ENCODE data around the gene SLC46A2. TPM values are rescaled to one million over a fixed set of nuclear protein-coding genes. Genes with fewer than 3 reads are reported as not detected.

The SLC46A2 gene
- total and polyA plus RNA-seq, 2 experiments from 2014 or later: 0.11 TPM; not detected in 1

GRCh38 chr9:112900901-112901300 is 10.2 kb upstream of the SLC46A2 start:
- no peak for ATAC-seq
- H3K4me1 ChIP-seq (ENCODE audit: insufficient read depth): no peaks in the 10 kb centered on the region
- no peaks in the 10 kb centered on the region for H3K36me3 ChIP-seq (ENCODE audit: insufficient read depth)
- no peak for TF ChIP-seq STAT1 (IDR thresholded peaks at IDR 0.05; ENCODE audit: unreplicated experiment)
- TF ChIP-seq NANOG (IDR thresholded peaks at IDR 0.05; ENCODE audit: borderline replicate concordance): no peak
- TF ChIP-seq ETS1 (IDR thresholded peaks at IDR 0.05): no peak
- no peak for TF ChIP-seq ZNF331 (CRISPR knock-in tag; IDR thresholded peaks at IDR 0.05; ENCODE audit: low read depth)
- TF ChIP-seq, protein P1, sequence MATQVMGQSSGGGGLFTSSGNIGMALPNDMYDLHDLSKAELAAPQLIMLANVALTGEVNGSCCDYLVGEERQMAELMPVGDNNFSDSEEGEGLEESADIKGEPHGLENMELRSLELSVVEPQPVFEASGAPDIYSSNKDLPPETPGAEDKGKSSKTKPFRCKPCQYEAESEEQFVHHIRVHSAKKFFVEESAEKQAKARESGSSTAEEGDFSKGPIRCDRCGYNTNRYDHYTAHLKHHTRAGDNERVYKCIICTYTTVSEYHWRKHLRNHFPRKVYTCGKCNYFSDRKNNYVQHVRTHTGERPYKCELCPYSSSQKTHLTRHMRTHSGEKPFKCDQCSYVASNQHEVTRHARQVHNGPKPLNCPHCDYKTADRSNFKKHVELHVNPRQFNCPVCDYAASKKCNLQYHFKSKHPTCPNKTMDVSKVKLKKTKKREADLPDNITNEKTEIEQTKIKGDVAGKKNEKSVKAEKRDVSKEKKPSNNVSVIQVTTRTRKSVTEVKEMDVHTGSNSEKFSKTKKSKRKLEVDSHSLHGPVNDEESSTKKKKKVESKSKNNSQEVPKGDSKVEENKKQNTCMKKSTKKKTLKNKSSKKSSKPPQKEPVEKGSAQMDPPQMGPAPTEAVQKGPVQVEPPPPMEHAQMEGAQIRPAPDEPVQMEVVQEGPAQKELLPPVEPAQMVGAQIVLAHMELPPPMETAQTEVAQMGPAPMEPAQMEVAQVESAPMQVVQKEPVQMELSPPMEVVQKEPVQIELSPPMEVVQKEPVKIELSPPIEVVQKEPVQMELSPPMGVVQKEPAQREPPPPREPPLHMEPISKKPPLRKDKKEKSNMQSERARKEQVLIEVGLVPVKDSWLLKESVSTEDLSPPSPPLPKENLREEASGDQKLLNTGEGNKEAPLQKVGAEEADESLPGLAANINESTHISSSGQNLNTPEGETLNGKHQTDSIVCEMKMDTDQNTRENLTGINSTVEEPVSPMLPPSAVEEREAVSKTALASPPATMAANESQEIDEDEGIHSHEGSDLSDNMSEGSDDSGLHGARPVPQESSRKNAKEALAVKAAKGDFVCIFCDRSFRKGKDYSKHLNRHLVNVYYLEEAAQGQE (IDR thresholded peaks at IDR 0.05; ENCODE audit: unreplicated experiment): no peak
- TF ChIP-seq EZH2phosphoT487 (IDR thresholded peaks at IDR 0.05; ENCODE audit: unreplicated experiment): no peak
- TF ChIP-seq, protein P2, sequence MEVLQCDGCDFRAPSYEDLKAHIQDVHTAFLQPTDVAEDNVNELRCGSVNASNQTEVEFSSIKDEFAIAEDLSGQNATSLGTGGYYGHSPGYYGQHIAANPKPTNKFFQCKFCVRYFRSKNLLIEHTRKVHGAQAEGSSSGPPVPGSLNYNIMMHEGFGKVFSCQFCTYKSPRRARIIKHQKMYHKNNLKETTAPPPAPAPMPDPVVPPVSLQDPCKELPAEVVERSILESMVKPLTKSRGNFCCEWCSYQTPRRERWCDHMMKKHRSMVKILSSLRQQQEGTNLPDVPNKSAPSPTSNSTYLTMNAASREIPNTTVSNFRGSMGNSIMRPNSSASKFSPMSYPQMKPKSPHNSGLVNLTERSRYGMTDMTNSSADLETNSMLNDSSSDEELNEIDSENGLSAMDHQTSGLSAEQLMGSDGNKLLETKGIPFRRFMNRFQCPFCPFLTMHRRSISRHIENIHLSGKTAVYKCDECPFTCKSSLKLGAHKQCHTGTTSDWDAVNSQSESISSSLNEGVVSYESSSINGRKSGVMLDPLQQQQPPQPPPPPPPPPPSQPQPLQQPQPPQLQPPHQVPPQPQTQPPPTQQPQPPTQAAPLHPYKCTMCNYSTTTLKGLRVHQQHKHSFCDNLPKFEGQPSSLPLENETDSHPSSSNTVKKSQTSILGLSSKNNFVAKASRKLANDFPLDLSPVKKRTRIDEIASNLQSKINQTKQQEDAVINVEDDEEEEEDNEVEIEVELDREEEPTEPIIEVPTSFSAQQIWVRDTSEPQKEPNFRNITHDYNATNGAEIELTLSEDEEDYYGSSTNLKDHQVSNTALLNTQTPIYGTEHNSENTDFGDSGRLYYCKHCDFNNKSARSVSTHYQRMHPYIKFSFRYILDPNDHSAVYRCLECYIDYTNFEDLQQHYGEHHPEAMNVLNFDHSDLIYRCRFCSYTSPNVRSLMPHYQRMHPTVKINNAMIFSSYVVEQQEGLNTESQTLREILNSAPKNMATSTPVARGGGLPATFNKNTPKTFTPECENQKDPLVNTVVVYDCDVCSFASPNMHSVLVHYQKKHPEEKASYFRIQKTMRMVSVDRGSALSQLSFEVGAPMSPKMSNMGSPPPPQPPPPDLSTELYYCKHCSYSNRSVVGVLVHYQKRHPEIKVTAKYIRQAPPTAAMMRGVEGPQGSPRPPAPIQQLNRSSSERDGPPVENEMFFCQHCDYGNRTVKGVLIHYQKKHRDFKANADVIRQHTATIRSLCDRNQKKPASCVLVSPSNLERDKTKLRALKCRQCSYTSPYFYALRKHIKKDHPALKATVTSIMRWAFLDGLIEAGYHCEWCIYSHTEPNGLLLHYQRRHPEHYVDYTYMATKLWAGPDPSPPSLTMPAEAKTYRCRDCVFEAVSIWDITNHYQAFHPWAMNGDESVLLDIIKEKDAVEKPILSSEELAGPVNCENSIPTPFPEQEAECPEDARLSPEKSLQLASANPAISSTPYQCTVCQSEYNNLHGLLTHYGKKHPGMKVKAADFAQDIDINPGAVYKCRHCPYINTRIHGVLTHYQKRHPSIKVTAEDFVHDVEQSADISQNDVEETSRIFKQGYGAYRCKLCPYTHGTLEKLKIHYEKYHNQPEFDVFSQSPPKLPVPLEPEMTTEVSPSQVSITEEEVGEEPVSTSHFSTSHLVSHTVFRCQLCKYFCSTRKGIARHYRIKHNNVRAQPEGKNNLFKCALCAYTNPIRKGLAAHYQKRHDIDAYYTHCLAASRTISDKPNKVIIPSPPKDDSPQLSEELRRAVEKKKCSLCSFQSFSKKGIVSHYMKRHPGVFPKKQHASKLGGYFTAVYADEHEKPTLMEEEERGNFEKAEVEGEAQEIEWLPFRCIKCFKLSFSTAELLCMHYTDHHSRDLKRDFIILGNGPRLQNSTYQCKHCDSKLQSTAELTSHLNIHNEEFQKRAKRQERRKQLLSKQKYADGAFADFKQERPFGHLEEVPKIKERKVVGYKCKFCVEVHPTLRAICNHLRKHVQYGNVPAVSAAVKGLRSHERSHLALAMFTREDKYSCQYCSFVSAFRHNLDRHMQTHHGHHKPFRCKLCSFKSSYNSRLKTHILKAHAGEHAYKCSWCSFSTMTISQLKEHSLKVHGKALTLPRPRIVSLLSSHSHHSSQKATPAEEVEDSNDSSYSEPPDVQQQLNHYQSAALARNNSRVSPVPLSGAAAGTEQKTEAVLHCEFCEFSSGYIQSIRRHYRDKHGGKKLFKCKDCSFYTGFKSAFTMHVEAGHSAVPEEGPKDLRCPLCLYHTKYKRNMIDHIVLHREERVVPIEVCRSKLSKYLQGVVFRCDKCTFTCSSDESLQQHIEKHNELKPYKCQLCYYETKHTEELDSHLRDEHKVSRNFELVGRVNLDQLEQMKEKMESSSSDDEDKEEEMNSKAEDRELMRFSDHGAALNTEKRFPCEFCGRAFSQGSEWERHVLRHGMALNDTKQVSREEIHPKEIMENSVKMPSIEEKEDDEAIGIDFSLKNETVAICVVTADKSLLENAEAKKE (CRISPR knock-in tag; IDR thresholded peaks at IDR 0.05): no peak
- no peak for TF ChIP-seq EZH2 (IDR thresholded peaks at IDR 0.05; ENCODE audit: low read depth, unreplicated experiment)
- TF ChIP-seq POLR2AphosphoS5 (IDR thresholded peaks at IDR 0.05; ENCODE audit: low read depth): no peak
- no peak for TF ChIP-seq CTCF (conservative IDR thresholded peaks at IDR 0.05; ENCODE audit: low read depth in 2 of 2)
- no peak for TF ChIP-seq ZNF114 (CRISPR knock-in tag; IDR thresholded peaks at IDR 0.05)
- no peak for TF ChIP-seq JUNB (IDR thresholded peaks at IDR 0.05; ENCODE audit: unreplicated experiment)
- no peak for TF ChIP-seq CREB1 (CRISPR knock-in tag; IDR thresholded peaks at IDR 0.05; ENCODE audit: low read depth)
- H4K20me1 ChIP-seq (replicated peaks; ENCODE audit: insufficient read depth): no peaks in the 10 kb centered on the region
- no peak overlapping the region for H2AFZ ChIP-seq
- DNase-seq (ENCODE audit: low spot score): no peak
- Mint-ChIP-seq H3K4me3 (no peak overlapping the region), H3K4me1 (no peaks in the 10 kb centered on the region), H3K36me3 (ENCODE audit: low read depth) (no peaks in the 10 kb centered on the region), H3K27ac (no peak overlapping the region), H3K9me3 (no peaks in the 10 kb centered on the region), H3K27me3 (ENCODE audit: insufficient read depth, low read depth, poor library complexity) (peaks cover 5% of the 10 kb centered on the region)
- no peak overlapping the region for H3K4me3 ChIP-seq
- H3F3A ChIP-seq (replicated peaks; ENCODE audit: low read depth): no peaks in the 10 kb centered on the region
- no peaks in the 10 kb centered on the region for H3K79me2 ChIP-seq (replicated peaks; ENCODE audit: insufficient read depth)
- H3K9me2 ChIP-seq (ENCODE audit: insufficient read depth): no peaks in the 10 kb centered on the region
- H3K27ac ChIP-seq (ENCODE audit: low read depth): no peak overlapping the region
- H3K4me2 ChIP-seq: no peak overlapping the region
- no peaks in the 10 kb centered on the region for H3K27me3 ChIP-seq (ENCODE audit: insufficient read depth)
